ENCODE data around the gene USP14.

GRCh38 chr18:210075-210474 lies 51.7 kb downstream of the USP14 start:
- TF ChIP-seq POLR2A (IDR thresholded peaks at IDR 0.05; ENCODE audit: low read length) (no peak), CTCF (IDR thresholded peaks at IDR 0.05) (no peak)
